H1 (cell line): ENCODE results near the gene FRY.

Experiments used
- BCL11A ChIP-seq, 2 experiments: IDR thresholded peaks; one replicate each; pipeline ENCODE4 v1.6.1; 2011; ENCODE audit warnings: low read depth in 2 of 2, low read length in 2 of 2, mild to moderate bottlenecking in 2 of 2
- CEBPB ChIP-seq: IDR thresholded peaks from 2 replicates; pipeline ENCODE4 v1.6.1; 2012; ENCODE audit warnings: low read depth, low read length
- CREB1 ChIP-seq: IDR thresholded peaks from 2 replicates; pipeline ENCODE4 v1.6.1; 2012; ENCODE audit warnings: inconsistent platforms
- CTCF ChIP-seq, 3 experiments: IDR thresholded peaks; 1 replicate in 2 of 3; 2 replicates in 1 of 3; pipeline versions ENCODE4 v1.5.1 to v1.6.1; 2011; ENCODE audit warnings: low read length in 3 of 3, mild to moderate bottlenecking in 3 of 3, inconsistent platforms in 2 of 3, low read depth in 1 of 3, moderate library complexity in 1 of 3; ENCODE audit not compliant: insufficient read depth in 1 of 3; ENCODE audit errors: control extremely low read depth in 1 of 3
- EGR1 ChIP-seq: IDR thresholded peaks from 2 replicates; pipeline ENCODE4 v1.6.1; 2011; ENCODE audit warnings: low read depth, low read length, borderline replicate concordance
- EP300 ChIP-seq, 2 experiments: IDR thresholded peaks; 1 replicate in 1 of 2; 2 replicates in 1 of 2; pipeline ENCODE4 v1.6.1; 2011 to 2012; ENCODE audit warnings: low read depth in 2 of 2, low read length in 2 of 2, mild to moderate bottlenecking in 2 of 2, borderline replicate concordance in 1 of 2, inconsistent platforms in 1 of 2, moderate library complexity in 1 of 2
- EZH2 ChIP-seq: fragments of 200-600 bp; sonication (generic); IDR thresholded peaks from 2 replicates; pipeline ENCODE4 v1.7.1; 2012; ENCODE audit warnings: low read depth, mild to moderate bottlenecking, moderate library complexity, low read length, inconsistent platforms; ENCODE audit not compliant: severe bottlenecking
- POLR2A ChIP-seq, 2 experiments: IDR thresholded peaks; 1 replicate in 1 of 2; 2 replicates in 1 of 2; pipeline ENCODE4 v1.6.1; 2011; ENCODE audit warnings: low read depth in 2 of 2, low read length in 2 of 2, mild to moderate bottlenecking in 2 of 2; ENCODE audit errors: control extremely low read depth in 1 of 2
- POLR2AphosphoS5 ChIP-seq: IDR thresholded peaks from 2 replicates; pipeline ENCODE4 v1.6.1; 2011; ENCODE audit warnings: low read depth, low read length
- RAD21 ChIP-seq, 2 experiments: IDR thresholded peaks in 1 of 2; conservative IDR thresholded peaks in 1 of 2; 2 replicates each; pipeline ENCODE4 v1.6.1; 2011; ENCODE audit warnings: low read depth in 2 of 2, low read length in 2 of 2, improper control_type of control experiment in 1 of 2, inconsistent platforms in 1 of 2, mild to moderate bottlenecking in 1 of 2, moderate library complexity in 1 of 2
- SIN3A ChIP-seq, 2 experiments: IDR thresholded peaks in 1 of 2; conservative IDR thresholded peaks in 1 of 2; 2 replicates each; pipeline ENCODE4 v1.6.1; 2011 to 2012; ENCODE audit warnings: low read length in 2 of 2, improper control_type of control experiment in 1 of 2, low read depth in 1 of 2, mild to moderate bottlenecking in 1 of 2
- SP2 ChIP-seq: IDR thresholded peaks from 2 replicates; pipeline ENCODE4 v1.6.1; 2012; ENCODE audit warnings: mild to moderate bottlenecking, low read length, inconsistent platforms
- TAF1 ChIP-seq: IDR thresholded peaks from 2 replicates; pipeline ENCODE4 v1.6.1; 2011; ENCODE audit warnings: mild to moderate bottlenecking, low read depth, low read length
- USF2 ChIP-seq: IDR thresholded peaks from 2 replicates; pipeline ENCODE4 v1.6.1; 2011; ENCODE audit warnings: low read length, improper control_type of control experiment

GRCh38 chr13:32093006-32093405 lies 61.4 kb downstream of the FRY start:
- TF ChIP-seq TAF1: no peak
- TF ChIP-seq POLR2A (IDR thresholded peaks at IDR 0.05; ENCODE audit: control extremely low read depth in 1 of 2, low read depth in 2 of 2, low read length in 2 of 2): no peak
- no peak for TF ChIP-seq CEBPB
- no peak for TF ChIP-seq CTCF (IDR thresholded peaks at IDR 0.05; ENCODE audit: control extremely low read depth in 1 of 3, insufficient read depth in 1 of 3, low read depth in 1 of 3, low read length in 3 of 3)
- TF ChIP-seq EGR1: no peak
- TF ChIP-seq SIN3A (conservative IDR thresholded peaks at IDR 0.05 in 1 of 2, IDR thresholded peaks at IDR 0.05 in 1 of 2; ENCODE audit: low read depth in 1 of 2, low read length in 2 of 2): no peak
- TF ChIP-seq EZH2: no peak
- TF ChIP-seq POLR2AphosphoS5: no peak
- TF ChIP-seq CREB1: no peak
- no peak for TF ChIP-seq BCL11A (IDR thresholded peaks at IDR 0.05; ENCODE audit: low read depth in 2 of 2, low read length in 2 of 2)
- no peak for TF ChIP-seq EP300 (IDR thresholded peaks at IDR 0.05; ENCODE audit: borderline replicate concordance in 1 of 2, low read depth in 2 of 2, low read length in 2 of 2)
- TF ChIP-seq SP2: no peak
- TF ChIP-seq USF2: no peak
- no peak for TF ChIP-seq RAD21 (IDR thresholded peaks at IDR 0.05 in 1 of 2, conservative IDR thresholded peaks at IDR 0.05 in 1 of 2; ENCODE audit: low read depth in 2 of 2, low read length in 2 of 2)
